HL-60 (cell line): Measurements from ENCODE around the gene TP53I11.
A peak's percentile ranks its signal among the peaks of the same experiment; 100 is the strongest.

Source experiments
- DNase-seq, 2 experiments: peaks; one replicate each; pipeline ENCODE4 v3.0.0-alpha.2; 2010 to 2020; ENCODE audit warnings: low read depth in 1 of 2, low spot score in 1 of 2
- H3K27ac ChIP-seq: fragments of 250-450 bp; sonication (Bioruptor Pico); replicated peaks from 2 replicates; pipeline ENCODE4 v1.5.1; 2020; ENCODE audit warnings: mild to moderate bottlenecking, moderate library complexity
- H3K27me3 ChIP-seq: fragments of 250-450 bp; sonication (Bioruptor Pico); 2 replicates; pipeline ENCODE4 v1.5.1; 2021; ENCODE audit warnings: mild to moderate bottlenecking, moderate library complexity; ENCODE audit not compliant: insufficient read depth, poor library complexity, severe bottlenecking
- H3K4me3 ChIP-seq: replicated peaks from 2 replicates; pipeline ENCODE4 v1.5.1; 2011; ENCODE audit warnings: mild to moderate bottlenecking, control low read depth, low read length; ENCODE audit not compliant: insufficient read depth
- GABPA ChIP-seq: IDR thresholded peaks from 2 replicates; pipeline ENCODE4 v1.6.1; 2012; ENCODE audit warnings: low read depth
- POLR2AphosphoS5 ChIP-seq: IDR thresholded peaks from 2 replicates; pipeline ENCODE4 v1.6.1; 2012; ENCODE audit warnings: low read depth
- REST ChIP-seq: IDR thresholded peaks from 2 replicates; pipeline ENCODE4 v1.6.1; 2012; ENCODE audit warnings: low read depth; ENCODE audit not compliant: insufficient replicate concordance
- SPI1 ChIP-seq: IDR thresholded peaks from 2 replicates; pipeline ENCODE4 v1.6.1; 2012; ENCODE audit warnings: low read depth, mild to moderate bottlenecking, borderline replicate concordance
- TF ChIP-seq, protein P1 (sequence below): IDR thresholded peaks from one replicate; pipeline ENCODE4 v1.5.1; 2011; ENCODE audit warnings: low read length, control low read depth, inconsistent platforms; ENCODE audit not compliant: insufficient read depth

TP53I11 gene

GRCh38 chr11:44957776-44958564 lies 7.3 kb upstream of the TP53I11 start:
- H3K4me3 ChIP-seq = no peak overlapping the region
- no peak overlapping the region for H3K27ac ChIP-seq
- no peak for DNase-seq

DNA sequence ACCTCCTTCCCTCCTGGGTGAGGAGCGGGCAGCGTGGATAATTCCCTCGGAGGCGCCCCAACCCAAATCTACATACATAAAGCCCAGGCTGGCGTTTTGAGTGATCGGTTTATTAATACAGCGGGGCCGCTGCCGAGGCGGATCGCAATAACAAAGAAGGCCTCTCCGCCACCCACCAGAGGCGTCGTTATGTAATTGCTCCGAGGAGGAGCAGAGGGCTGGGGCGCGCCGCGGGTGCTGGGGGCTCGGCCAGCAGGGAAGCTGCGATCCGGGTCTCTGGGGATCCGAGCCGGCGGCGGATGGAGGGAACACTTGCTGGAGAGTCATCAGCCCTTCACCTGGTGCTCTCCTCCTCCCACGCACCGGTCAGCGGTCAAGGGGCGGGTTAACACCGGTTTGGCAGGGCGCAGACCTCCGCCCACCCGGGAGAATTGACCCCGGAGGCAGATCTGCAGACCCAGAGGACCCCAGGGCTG lies 6.4 kb upstream of the TP53I11 start:
- no peak for DNase-seq
- Histone ChIP-seq H3K4me3 (no peak overlapping the region), H3K27me3 (no peaks in the 10 kb centered on the region), H3K27ac (no peak overlapping the region)
- TF ChIP-seq, protein P1, sequence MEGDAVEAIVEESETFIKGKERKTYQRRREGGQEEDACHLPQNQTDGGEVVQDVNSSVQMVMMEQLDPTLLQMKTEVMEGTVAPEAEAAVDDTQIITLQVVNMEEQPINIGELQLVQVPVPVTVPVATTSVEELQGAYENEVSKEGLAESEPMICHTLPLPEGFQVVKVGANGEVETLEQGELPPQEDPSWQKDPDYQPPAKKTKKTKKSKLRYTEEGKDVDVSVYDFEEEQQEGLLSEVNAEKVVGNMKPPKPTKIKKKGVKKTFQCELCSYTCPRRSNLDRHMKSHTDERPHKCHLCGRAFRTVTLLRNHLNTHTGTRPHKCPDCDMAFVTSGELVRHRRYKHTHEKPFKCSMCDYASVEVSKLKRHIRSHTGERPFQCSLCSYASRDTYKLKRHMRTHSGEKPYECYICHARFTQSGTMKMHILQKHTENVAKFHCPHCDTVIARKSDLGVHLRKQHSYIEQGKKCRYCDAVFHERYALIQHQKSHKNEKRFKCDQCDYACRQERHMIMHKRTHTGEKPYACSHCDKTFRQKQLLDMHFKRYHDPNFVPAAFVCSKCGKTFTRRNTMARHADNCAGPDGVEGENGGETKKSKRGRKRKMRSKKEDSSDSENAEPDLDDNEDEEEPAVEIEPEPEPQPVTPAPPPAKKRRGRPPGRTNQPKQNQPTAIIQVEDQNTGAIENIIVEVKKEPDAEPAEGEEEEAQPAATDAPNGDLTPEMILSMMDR = no peak
- TF ChIP-seq SPI1 = no peak
- no peak for TF ChIP-seq REST
- no peak for TF ChIP-seq GABPA
- TF ChIP-seq POLR2AphosphoS5 = no peak

More at GRCh38 chr11:44957776-44958564, 7.3 kb upstream of the TP53I11 start:
- no peaks in the 10 kb centered on the region for H3K27me3 ChIP-seq
- TF ChIP-seq, protein P1 = no peak
- TF ChIP-seq REST (no peak), SPI1 (no peak), GABPA (no peak), POLR2AphosphoS5 (no peak)

GRCh38 chr11:44955015-44955738 lies 4.5 kb upstream of the TP53I11 start:
- Histone ChIP-seq H3K27ac (peak overlapping the region; percentile 65), H3K27me3 (peaks cover 1% of the 10 kb centered on the region), H3K4me3 (no peak overlapping the region)
- TF ChIP-seq SPI1 (peak; percentile 55; the same call in 1 of the 2 replicates), POLR2AphosphoS5 (peak; percentile 75; the same call in 1 of the 2 replicates), GABPA (no peak)
- DNase-seq = peak; percentile 90 to 96
